Kidney epithelial cell (primary cell): Measurements from ENCODE around the gene RNF126. TPM values are rescaled to one million over a fixed set of nuclear protein-coding genes. Genes with fewer than 3 reads are reported as not detected.
A peak's percentile ranks its signal among the peaks of the same experiment; 100 is the strongest.

Experiments
- DNase-seq: peaks from one replicate; pipeline ENCODE4 v3.0.0-alpha.2; 2010; ENCODE audit warnings: low read depth
- H3K27me3 ChIP-seq: 2 replicates; pipeline ENCODE4 v1.6.0; 2011; ENCODE audit warnings: low read length; ENCODE audit not compliant: control insufficient read depth, insufficient read depth
- H3K36me3 ChIP-seq: 2 replicates; pipeline ENCODE4 v1.5.1; 2011; ENCODE audit warnings: low read length; ENCODE audit not compliant: control insufficient read depth, insufficient read depth
- H3K4me3 ChIP-seq: 2 replicates; pipeline ENCODE4 v1.5.1; 2011; ENCODE audit warnings: low read depth, mild to moderate bottlenecking, control low read depth, low read length
- CTCF ChIP-seq: IDR thresholded peaks from 2 replicates; pipeline ENCODE4 v1.5.1; 2011; ENCODE audit warnings: mild to moderate bottlenecking, moderate library complexity, low read length, control low read depth, inconsistent platforms; ENCODE audit not compliant: insufficient read depth, poor library complexity, severe bottlenecking
- total RNA-seq: library from RNA; depleted of rRNA; stranded (reverse); fragments of >200 nt; gene quantifications from 2 replicates; pipeline ENCODE4 v1.2.3, GENCODE V29; 2015

RNF126 gene
- total RNA-seq, 1 donor from 2014 or later: 77.6 TPM

- H3K27me3 ChIP-seq: peaks cover 4% of the 10 kb centered on the region
- no peak for DNase-seq
- H3K4me3 ChIP-seq: no peak overlapping the region
- no peak for TF ChIP-seq CTCF
- H3K36me3 ChIP-seq: peaks cover 5% of the 10 kb centered on the region
These were observed 47.4 kb downstream of the RNF126 start for GRCh38 chr19:615619-616018.

- no peak for DNase-seq
- peaks cover 4% of the 10 kb centered on the region for H3K27me3 ChIP-seq
- peaks cover 5% of the 10 kb centered on the region for H3K36me3 ChIP-seq
These were observed 49.1 kb downstream of the RNF126 start for GRCh38 chr19:613732-614567.

GRCh38 chr19:612941-613340 is 50.1 kb downstream of the RNF126 start:
- Histone ChIP-seq H3K4me3 (no peak overlapping the region), H3K36me3 (peaks cover 1% of the 10 kb centered on the region), H3K27me3 (peaks cover 4% of the 10 kb centered on the region)
- TF ChIP-seq CTCF: no peak
- DNase-seq: no peak

More at GRCh38 chr19:613732-614567, 49.1 kb downstream of the RNF126 start:
- no peak overlapping the region for H3K4me3 ChIP-seq
- no peak for TF ChIP-seq CTCF

- H3K27me3 ChIP-seq: peaks cover 4% of the 10 kb centered on the region
- peaks cover 1% of the 10 kb centered on the region for H3K36me3 ChIP-seq
- TF ChIP-seq CTCF: no peak
- peak; percentile 76 for DNase-seq
- H3K4me3 ChIP-seq: no peak overlapping the region
These were observed 51.5 kb downstream of the RNF126 start for GRCh38 chr19:611481-611868.

- no peak for DNase-seq
- Histone ChIP-seq H3K4me3 (no peak overlapping the region), H3K36me3 (peaks cover 1% of the 10 kb centered on the region), H3K27me3 (peaks cover 4% of the 10 kb centered on the region)
- no peak for TF ChIP-seq CTCF
These were observed 52.1 kb downstream of the RNF126 start for GRCh38 chr19:610801-611480.
